ENCODE results near the gene SNORC.

SNORC gene

GRCh38 chr2:232892221-232892620 lies 22.2 kb downstream of the SNORC start:
- TF ChIP-seq, protein P1, sequence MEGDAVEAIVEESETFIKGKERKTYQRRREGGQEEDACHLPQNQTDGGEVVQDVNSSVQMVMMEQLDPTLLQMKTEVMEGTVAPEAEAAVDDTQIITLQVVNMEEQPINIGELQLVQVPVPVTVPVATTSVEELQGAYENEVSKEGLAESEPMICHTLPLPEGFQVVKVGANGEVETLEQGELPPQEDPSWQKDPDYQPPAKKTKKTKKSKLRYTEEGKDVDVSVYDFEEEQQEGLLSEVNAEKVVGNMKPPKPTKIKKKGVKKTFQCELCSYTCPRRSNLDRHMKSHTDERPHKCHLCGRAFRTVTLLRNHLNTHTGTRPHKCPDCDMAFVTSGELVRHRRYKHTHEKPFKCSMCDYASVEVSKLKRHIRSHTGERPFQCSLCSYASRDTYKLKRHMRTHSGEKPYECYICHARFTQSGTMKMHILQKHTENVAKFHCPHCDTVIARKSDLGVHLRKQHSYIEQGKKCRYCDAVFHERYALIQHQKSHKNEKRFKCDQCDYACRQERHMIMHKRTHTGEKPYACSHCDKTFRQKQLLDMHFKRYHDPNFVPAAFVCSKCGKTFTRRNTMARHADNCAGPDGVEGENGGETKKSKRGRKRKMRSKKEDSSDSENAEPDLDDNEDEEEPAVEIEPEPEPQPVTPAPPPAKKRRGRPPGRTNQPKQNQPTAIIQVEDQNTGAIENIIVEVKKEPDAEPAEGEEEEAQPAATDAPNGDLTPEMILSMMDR (IDR thresholded peaks at IDR 0.05; ENCODE audit: low read depth, low read length) = no peak
- no peak for DNase-seq
- Histone ChIP-seq H3K9me3 (ENCODE audit: severe bottlenecking) (no peaks in the 10 kb centered on the region), H3K4me3 (ENCODE audit: low read depth, low read length) (no peak overlapping the region), H3K27me3 (ENCODE audit: insufficient read depth, low read depth, severe bottlenecking) (no peaks in the 10 kb centered on the region), H3K36me3 (no peaks in the 10 kb centered on the region), H3K27ac (no peak overlapping the region)

DNA sequence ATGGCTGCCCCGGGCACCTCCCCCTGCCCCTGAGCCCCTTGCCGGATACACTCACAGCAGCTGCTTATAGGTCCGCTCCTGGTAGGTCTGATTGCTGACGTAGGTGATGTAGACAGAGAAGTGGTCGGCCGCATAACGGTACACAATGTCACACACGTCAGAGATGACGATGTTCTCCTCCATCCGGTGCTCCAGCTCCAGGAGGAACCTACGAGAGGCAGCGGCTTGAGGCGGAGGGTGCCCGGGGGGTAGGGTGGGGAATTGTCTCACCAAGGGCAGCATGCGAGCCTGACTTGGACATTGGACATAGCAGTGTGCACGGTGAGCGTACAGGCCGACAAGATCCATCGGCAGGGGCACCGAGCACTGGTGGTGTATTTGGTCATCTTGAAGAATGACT lies 22.8 kb downstream of the SNORC start:
- TF ChIP-seq, protein P1 (IDR thresholded peaks at IDR 0.05; ENCODE audit: low read depth, low read length) = no peak
- no peak for DNase-seq
- no peaks in the 10 kb centered on the region for H3K36me3 ChIP-seq
- H3K27ac ChIP-seq = no peak overlapping the region
- H3K4me3 ChIP-seq (ENCODE audit: low read depth, low read length) = no peak overlapping the region
- H3K27me3 ChIP-seq (ENCODE audit: insufficient read depth, low read depth, severe bottlenecking) = no peaks in the 10 kb centered on the region
- H3K9me3 ChIP-seq (ENCODE audit: severe bottlenecking) = no peaks in the 10 kb centered on the region

GRCh38 chr2:232893834-232894233 lies 23.8 kb downstream of the SNORC start:
- Histone ChIP-seq H3K27me3 (ENCODE audit: insufficient read depth, low read depth, severe bottlenecking) (no peaks in the 10 kb centered on the region), H3K9me3 (ENCODE audit: severe bottlenecking) (no peaks in the 10 kb centered on the region), H3K4me3 (ENCODE audit: low read depth, low read length) (no peak overlapping the region), H3K27ac (no peak overlapping the region), H3K36me3 (no peaks in the 10 kb centered on the region)
- DNase-seq = no peak
- TF ChIP-seq, protein P1 (IDR thresholded peaks at IDR 0.05; ENCODE audit: low read depth, low read length) = no peak

- Histone ChIP-seq H3K27ac (no peak overlapping the region), H3K9me3 (ENCODE audit: severe bottlenecking) (no peaks in the 10 kb centered on the region), H3K27me3 (ENCODE audit: insufficient read depth, low read depth, severe bottlenecking) (no peaks in the 10 kb centered on the region), H3K36me3 (no peaks in the 10 kb centered on the region), H3K4me3 (ENCODE audit: low read depth, low read length) (no peak overlapping the region)
- no peak for DNase-seq
- TF ChIP-seq, protein P1 (IDR thresholded peaks at IDR 0.05; ENCODE audit: low read depth, low read length) = no peak
Measured at GRCh38 chr2:232894251-232894650, 24.2 kb downstream of the SNORC start.

DNA sequence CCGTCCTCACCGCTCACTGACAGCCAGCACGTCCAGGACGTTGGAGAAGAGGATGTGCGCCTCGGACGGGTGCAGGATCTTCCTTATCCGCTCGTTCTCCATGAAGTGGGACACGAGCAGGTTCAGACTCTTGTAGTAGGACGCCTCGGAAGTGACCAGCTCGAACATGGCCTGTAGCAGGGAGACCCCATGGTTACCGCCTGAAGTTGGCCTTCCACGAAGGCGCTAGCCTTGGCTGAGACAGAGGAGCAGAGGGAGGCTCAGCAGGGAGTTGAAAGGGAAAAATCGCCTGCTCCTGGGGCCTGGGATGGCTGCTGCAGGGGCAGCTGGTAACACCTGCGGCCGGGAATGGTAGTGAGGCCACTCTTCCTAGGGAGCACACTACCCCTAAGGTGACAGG lies 24.7 kb downstream of the SNORC start:
- no peak for DNase-seq
- Histone ChIP-seq H3K27me3 (ENCODE audit: insufficient read depth, low read depth, severe bottlenecking) (no peaks in the 10 kb centered on the region), H3K4me3 (ENCODE audit: low read depth, low read length) (no peak overlapping the region), H3K27ac (no peak overlapping the region), H3K9me3 (ENCODE audit: severe bottlenecking) (no peaks in the 10 kb centered on the region), H3K36me3 (no peaks in the 10 kb centered on the region)
- TF ChIP-seq, protein P1 (IDR thresholded peaks at IDR 0.05; ENCODE audit: low read depth, low read length) = no peak

DNA sequence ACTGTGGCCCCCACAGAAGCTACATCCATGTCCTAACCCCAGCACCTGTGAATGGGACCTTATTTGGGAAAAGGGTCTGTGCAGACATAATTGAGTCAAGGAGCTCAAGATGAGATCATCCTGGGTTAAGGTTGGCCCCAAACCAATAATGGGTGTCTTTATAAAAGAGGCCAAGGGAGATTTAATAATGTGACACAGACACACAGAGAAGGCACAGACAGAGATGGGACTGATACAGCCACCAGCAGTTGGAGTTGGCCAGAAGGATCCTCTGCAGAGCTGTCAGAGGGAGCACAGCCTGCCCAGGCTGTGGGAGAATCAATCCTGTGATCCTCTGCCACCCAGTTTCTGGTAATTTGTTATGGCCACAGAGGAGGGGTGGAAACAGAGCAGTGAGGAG lies 26.0 kb downstream of the SNORC start:
- TF ChIP-seq, protein P1 (IDR thresholded peaks at IDR 0.05; ENCODE audit: low read depth, low read length) = no peak
- no peak for DNase-seq
- no peak overlapping the region for H3K4me3 ChIP-seq (ENCODE audit: low read depth, low read length)
- no peaks in the 10 kb centered on the region for H3K9me3 ChIP-seq (ENCODE audit: severe bottlenecking)
- no peaks in the 10 kb centered on the region for H3K27me3 ChIP-seq (ENCODE audit: insufficient read depth, low read depth, severe bottlenecking)
- no peak overlapping the region for H3K27ac ChIP-seq
- no peaks in the 10 kb centered on the region for H3K36me3 ChIP-seq
